NCI-H748 treated with DMSO at 0.1 percent for 48 hours (cell line): ENCODE results near the gene MAZ.
"Not testable (repeated sequence)": the region's sequence is repeated elsewhere in the genome, so short reads cannot be mapped to it uniquely, and the experiment has no call there.

ENCODE experiments used
- DNase-seq: peaks from one replicate; lab custom pipeline; 2025; lab: John Stamatoyannopoulos, UW

The MAZ gene

DNA sequence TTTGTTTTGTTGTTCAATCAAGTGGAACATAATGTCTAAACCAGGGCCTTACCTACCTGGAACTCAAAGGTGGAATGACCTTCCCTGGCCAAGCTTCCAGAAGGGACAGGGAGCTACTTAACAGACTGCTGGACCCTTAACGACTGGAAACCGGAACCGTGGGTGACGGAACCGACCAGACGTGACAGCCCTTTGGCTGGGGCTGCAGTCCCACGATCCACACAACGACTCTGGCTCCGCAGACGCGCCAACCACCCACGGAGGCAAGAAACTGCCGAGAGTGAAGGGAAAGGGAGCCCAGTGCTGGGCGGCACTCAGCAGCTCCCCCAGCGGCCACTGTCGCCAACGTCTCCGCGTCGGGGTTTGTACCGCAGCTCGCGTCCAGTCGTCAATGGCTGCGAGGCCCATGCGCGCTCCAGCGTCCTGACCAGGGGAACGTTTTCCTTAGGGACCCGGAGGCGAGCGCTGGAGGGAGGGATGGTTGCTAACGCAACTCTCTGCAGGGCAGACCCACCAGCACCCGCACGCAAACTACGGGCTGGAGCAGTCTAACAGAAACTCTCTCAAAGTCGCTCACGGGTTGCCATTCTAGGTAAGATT, 21.3 kb upstream of the MAZ start:
- no peak for DNase-seq

GRCh38 chr16:29787155-29787554, 19.2 kb upstream of the MAZ start:
- DNase-seq: not testable (repeated sequence)

DNA sequence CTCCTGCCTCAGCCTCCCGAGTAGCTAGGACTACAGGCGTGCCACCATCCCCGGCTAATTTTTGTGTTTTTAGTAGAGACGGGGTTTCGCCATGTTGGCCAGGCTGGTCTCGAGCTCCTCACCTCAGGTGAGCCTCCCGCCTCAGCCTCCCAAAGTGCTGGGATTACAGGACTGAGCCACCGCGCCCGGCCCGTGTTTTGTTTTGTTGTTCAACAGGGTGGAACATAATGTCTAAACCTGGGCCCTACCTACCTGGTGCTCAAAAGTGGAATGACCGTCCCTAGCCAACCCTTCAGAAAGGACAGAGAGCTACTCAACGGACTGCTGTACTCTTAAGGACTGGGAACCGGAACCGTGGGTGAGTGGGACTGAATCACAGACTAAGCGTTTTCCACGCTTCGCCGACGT, 16.6 kb upstream of the MAZ start:
- DNase-seq: no peak

DNA sequence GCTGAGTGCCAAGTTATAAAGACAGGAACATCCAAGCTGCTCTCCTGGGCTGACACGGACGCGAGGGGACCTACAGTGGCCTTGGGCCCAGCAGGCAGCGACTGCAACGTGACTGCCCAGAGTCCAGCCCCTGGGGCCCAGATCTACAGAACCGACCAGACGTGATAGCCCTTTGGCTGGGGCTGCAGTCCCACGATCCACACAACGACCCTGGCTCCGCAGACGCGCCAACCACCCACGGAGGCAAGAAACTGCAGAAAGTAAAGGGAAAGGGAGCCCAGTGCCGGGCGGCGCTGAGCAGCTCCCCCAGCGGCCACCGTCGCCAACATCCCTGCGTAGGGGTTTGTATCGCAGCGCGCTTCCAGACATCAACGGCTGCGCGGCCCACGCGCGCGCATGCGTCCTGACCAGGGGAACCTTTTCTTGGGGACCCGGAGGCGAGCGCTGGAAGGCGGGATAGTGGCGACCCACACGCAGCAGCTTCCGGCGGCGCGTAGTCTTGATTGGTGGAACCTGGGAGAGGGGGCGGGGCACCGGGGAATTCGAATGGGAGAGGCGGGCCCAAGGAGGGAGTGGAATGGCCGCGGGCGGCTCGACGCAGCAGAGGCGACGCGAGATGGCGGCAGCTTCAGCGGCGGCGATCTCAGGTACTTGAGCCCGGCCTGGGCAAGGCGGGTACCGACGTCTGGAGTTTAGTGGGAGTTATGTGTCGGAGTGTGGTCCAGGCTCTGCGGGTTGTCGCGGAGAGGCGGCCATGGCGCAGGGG, 16.0 kb upstream of the MAZ start, which contains the start of gene KIF22:
TSS of gene KIF22 (plus strand) at position 569 of the 766 bp plus-strand sequence. CDS start at position 578, 9 bp downstream.
- peak; percentile 90 for DNase-seq

- peak; percentile 1 for DNase-seq
Observed at GRCh38 chr16:29790949-29791844, 15.1 kb upstream of the MAZ start.

DNA sequence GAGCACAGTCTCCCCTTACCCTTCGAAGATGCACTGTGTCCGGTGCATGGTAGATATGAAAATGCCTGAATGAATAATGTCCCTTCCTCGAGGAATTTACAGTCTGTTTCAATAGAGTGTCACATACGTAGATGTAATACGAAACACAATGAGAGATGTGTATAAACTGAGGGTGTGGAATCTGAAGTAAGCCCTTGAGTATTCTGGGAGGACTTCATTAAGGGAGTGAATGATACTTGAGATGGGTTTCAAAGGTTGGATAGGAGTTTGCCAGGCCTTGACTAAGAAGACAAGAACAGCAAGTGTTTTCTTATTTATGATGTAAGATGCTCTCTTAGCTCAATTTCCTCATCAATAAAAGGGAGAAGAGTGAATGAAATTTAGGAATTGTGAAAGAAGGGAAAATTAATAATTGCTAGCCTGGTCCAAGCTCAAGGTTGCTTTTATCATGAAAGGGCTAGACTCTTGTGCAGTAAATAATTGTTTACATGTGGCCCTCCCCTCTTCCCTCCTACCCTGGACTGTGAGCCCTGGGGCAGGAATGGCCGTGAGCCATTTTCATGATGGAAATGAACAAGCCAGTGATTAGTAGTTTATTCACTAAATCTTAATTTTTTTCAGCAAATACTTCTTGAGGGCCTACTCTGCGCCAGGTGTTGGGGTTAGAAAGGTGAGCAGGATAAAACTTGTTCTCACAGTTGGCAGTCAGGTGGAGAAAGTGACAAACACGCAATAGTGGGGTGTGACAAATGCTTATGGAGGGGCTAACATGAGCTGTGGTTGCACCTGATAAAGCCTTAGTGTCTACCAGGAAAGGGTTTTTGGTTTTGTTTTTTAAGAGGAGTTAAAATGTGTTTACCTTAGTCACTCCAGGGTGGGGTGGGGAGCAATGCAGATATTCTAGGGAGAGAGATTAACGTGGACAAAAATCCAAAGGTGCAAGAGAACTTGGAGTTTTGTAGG, 14.2 kb upstream of the MAZ start:
- DNase-seq: no peak

GRCh38 chr16:29793153-29793552, 13.2 kb upstream of the MAZ start:
- not testable (repeated sequence) for DNase-seq

GRCh38 chr16:29794231-29794710, 12.1 kb upstream of the MAZ start:
- DNase-seq: no peak

DNA sequence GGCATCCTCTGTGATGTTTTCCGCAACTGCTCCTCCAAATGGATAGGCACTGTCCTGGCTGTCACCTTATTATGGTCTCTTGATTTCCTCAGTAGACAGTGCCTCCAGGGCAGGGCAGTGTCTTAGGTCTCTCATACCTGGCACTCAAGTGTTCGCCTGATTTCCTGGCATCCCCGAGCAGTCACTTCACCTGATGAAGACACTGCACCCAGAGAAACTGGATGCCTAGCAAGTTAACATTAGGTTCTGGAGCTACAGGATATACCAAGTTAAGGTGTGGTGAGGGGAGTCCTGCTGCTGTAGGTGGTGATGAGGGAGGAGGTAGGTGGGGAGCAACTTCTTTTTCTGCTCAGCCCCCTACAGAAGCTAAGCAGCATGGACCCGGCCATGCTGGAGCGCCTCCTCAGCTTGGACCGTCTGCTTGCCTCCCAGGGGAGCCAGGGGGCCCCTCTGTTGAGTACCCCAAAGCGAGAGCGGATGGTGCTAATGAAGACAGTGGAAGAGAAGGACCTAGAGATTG, 3.9 kb upstream of the MAZ start:
- no peak for DNase-seq

DNA sequence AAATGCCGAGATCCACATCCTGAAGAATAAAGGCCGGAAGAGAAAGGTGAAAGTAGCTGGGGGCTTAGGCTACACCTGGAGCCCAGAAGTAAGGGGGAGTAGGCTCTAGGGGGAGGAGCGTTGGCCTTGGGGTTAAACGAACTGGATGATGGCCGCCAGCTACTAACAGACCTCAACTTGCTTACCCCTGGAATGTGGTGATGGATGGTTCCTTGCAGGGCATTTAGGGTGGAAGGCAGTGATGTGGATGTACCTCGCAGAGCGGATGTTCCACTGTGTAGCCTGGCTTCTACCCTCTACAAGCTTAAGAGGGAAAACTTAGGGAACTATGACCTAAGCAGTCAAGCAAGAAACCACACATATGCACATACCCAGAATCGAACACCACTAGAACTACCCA, 2.3 kb upstream of the MAZ start:
- DNase-seq: no peak

GRCh38 chr16:29804455-29805231, 1.7 kb upstream of the MAZ start:
- peak; percentile 5 for DNase-seq

- DNase-seq: peak; percentile 77
Observed at GRCh38 chr16:29805232-29806098, 864 bp upstream of the MAZ start.

DNA sequence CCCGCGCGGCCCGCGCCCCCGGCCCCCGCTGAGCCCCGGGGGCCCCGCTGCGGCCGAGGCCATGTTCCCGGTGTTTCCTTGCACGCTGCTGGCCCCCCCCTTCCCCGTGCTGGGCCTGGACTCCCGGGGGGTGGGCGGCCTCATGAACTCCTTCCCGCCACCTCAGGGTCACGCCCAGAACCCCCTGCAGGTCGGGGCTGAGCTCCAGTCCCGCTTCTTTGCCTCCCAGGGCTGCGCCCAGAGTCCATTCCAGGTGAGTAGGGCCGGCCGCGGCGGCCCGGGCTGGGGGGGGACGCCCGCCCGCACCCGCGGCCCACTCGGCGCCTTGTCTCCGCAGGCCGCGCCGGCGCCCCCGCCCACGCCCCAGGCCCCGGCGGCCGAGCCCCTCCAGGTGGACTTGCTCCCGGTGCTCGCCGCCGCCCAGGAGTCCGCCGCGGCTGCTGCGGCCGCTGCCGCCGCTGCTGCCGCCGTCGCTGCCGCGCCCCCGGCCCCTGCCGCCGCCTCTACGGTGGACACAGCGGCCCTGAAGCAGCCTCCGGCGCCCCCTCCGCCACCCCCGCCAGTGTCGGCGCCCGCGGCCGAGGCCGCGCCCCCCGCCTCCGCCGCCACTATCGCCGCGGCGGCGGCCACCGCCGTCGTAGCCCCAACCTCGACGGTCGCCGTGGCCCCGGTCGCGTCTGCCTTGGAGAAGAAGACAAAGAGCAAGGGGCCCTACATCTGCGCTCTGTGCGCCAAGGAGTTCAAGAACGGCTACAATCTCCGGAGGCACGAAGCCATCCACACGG, 504 bp downstream of the MAZ start:
- DNase-seq: peak; percentile 57

DNA sequence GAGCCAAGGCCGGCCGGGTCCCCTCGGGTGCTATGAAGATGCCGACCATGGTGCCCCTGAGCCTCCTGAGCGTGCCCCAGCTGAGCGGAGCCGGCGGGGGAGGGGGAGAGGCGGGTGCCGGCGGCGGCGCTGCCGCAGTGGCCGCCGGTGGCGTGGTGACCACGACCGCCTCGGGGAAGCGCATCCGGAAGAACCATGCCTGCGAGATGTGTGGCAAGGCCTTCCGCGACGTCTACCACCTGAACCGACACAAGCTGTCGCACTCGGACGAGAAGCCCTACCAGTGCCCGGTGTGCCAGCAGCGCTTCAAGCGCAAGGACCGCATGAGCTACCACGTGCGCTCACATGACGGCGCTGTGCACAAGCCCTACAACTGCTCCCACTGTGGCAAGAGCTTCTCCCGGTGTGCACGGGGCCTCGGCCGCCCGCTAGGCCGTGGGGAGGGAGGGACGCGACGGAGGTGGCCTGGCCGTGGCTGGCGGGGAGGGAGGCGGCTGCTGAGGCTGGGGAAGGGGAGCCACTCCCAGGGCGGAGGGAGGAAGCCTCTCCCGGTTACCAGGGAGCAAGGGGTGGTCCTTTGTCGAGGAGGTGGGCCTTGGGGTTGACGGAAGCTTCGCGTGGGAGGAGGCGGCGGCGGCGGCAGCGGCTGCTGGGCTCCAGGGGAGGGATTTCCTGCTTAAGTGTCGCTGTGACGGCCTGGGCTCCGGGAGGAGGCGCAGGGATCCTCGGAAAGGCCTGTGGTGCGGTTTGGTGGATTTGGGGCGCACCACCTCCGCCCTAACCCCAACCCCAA, 1.3 kb downstream of the MAZ start:
- peak; percentile 59 for DNase-seq

GRCh38 chr16:29808219-29808900, 2.0 kb downstream of the MAZ start:
- DNase-seq: no peak

GRCh38 chr16:29809031-29809747, 2.9 kb downstream of the MAZ start:
- no peak for DNase-seq
